ENCODE data around the gene DPF3. TPM values are rescaled to one million over a fixed set of nuclear protein-coding genes. Genes with fewer than 3 reads are reported as not detected.

The DPF3 gene
- total RNA-seq: 0.89 TPM

DNA sequence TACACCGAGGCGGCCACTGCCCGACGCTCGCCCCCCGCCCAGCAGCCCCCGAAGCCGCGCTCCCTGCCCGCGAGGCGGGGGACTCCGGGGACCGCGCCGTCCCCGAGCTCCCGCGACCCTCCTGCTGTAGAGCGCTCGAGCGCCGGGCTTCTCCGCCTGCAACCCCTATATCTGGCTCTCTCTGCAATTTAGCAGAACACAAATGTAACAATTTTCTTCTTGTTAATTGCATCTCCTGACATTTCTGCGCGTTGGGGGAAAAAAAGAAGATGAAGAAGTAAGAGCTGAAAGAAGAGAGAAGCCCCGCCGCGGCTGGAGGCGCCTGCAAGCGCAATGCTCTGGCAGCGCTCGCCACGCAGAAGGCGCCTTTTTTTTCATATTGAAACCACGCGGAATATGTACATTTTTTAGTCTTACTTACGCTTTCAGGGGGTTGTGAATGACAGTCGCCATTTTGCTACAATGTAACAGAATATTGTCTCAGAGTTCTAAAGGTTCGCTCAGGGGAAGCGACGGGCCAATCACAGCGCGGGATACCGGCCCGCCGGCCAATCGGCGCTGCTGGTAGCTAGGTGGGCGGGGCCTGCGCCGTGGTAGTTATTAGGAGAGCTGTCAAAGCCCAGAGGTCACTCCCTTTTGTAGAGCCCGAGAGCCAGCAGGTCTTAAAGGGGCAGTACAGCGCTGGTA, at the start of gene DPF3:
DPF3 (minus strand) TSS at position 466 of the 687 bp plus-strand sequence; CDS start at position 453, 13 bp downstream.
- DNase-seq: peak; percentile 82

DNA sequence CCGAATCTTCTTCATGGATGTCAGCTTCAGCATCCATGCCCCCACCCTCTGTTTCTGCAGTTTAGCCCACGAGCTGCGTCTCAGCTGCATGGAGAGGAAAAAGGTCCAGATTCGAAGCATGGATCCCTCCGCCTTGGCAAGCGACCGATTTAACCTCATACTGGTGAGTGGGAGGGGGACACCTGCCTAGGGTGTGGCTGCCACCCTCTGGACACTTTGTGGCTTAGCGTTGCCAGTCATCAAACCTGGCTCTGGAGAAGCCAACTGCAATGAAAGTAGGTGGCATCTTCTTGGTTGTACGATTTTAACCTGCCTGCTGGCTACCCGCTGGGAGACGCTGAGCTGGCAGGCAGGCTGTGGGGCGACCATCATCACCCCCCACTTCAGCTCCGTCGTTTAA, 49.0 kb upstream of the DPF3 start:
- no peak for DNase-seq

DNA sequence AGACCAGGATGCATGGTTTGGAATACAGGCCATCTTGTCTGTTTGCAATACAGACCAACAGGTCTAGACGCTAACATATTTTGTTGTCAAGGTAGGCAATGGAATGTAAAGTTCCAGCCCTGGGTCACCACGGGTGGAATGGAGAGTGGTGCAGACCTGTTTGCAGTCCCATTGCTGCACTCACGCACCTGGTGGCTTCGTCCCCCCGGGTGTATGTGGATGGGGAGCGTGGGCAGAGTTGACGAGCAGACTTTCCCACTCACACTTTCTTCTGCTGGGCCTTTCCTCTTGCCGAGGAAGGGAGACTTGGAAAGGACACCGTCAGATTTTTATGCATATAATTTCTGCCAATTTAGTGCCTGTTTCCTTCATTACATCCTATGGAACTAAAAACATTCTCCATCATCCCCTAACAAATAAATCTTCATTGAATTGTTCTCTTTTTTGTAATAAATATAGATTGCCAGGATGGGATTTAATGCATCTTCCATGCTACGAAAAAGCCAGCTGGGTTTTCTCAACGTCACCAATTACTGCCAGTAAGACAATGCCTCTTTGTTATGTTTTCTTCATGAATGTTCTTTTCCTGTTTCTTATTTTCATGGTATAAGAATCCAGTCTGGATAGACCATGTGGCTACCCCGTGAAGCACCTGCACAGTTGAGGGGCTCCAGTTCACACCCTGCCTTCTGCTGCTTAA, 47.5 kb upstream of the DPF3 start:
- DNase-seq: no peak

DNA sequence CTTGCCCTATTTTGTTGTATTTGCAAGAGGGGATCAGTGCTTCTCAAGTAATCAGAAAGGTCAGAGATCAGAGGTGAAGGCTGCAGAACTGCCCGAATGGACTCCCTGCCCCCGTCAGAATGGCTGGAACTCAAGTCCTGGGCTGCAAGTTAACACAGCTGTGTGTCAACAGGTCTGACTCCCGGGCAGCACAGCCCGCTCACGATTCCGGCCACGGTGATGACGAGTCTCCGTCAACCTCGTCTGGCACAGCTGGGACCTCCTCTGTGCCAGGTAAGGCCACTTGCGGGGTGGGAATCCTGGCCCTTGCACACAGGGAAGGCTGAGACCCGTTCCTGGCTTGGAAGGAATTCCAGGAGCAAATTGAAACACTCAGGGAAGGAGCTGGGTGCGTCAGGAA, 45.7 kb upstream of the DPF3 start:
- DNase-seq: no peak

DNA sequence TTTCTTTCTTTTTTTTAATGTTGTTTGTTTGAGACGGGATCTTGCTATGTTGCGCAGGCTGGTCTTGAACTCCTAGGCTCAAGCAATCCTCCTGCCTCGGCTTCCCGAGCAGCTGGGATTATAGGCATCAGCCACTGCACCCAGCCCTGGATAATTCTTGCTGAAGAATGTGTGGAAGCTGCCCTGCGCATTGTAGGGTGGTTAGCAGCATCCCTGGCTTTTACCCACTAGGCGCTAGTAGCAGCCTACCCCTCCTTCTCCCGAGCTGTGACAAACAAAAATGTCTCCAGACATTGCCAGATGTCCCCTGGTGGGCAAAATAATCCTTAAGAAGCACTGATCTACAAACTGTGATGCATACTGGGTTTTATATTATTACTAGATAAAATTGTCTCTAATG, 39.0 kb upstream of the DPF3 start:
- DNase-seq: no peak

DNA sequence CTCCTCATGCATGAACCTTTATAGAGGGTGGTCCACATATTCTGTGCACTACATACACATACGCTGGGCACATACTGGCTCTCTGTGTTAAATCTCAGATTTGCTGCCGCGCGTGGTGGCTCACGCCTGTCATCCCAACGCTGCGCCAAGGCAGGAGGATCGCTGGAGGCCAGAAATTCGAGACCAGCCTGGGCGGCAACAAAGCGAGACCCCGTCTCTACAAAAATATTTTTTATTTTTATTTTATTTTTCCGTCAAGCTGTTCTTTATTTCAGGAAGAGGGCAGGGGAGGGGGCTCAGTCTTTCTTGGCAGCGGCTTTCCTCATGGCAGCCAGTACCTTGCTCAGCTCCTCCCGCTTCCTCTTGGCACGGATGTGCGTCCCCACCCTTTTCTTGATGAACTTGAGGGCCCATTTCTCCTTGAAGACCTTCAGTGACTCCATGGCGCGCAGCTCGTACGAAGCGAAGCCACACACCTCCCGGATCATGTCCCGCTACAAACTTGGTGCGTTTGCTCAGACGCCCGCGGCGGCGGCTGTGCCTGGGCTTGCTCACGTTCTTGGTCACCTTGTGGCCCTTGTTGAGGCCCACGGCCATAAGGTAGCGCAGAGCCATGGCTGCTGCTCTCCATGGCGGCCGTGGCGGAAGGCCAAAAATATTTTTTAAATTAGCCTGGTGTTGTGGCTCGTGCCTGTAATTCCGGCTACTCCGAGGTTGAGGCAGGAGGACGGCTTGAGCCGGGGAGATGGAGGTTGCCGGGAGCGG, 35.6 kb upstream of the DPF3 start:
- no peak for DNase-seq

DNA sequence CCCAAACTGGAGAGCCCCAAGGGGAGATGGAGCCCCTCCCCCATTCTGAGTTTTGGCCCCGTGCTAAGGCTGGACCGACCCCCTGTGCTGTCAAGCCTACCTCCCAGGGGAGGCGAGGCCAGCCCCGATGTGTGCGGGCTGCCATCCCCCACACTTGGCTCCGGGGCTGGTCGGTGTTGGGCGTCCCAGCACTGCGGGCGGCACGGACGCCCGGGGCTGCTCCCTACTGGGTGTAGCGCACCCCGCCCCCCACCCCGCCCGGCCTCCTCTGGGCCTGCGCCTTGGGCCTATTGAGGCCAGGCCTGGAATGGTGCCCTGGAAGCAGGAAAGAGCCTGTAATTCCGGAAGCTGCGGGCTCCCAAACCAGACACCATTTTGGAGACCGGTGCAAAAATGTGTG, 35.0 kb upstream of the DPF3 start:
- no peak for DNase-seq

DNA sequence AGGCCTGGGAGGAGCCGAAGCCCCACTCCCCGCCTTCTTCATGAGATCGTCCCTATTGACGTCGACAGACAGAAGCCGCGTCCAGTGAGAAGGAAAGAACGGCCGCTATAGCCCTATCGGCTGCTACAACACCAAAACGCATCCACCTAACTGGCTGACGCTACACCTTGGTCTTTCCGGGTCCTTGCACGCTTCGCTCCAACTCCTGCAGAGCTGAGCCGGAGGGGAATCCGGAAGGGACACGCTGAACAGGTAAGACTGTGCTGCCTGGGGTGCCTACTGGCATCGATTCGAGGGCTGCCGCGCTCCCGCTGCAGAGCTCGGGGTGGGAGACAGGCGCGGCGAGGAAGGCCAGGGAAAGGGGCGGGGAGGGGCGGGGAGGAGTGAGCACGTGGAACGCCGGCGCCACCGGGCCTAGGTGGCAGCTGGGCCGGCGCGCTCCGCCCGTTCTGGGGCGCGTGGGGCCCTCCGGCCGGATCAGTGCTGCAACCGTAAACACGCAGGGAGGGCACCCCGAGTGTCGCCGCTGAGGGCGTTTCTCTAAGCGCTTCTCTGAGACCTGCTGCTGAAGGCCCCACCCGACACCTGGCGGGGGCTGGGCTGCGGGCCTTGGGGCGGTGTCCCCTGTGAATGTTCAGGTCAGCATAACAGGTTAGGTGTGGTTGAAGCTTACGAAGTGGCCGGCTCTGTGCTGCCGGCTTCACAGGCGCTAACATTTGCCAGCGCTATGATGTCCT, 32.6 kb upstream of the DPF3 start, which contains the start of gene DCAF4:
DCAF4 (plus strand) TSS at position 173 of the 737 bp plus-strand sequence. CDS start 11,515 bp downstream, outside the sequence.
- DNase-seq: peak; percentile 96

DNA sequence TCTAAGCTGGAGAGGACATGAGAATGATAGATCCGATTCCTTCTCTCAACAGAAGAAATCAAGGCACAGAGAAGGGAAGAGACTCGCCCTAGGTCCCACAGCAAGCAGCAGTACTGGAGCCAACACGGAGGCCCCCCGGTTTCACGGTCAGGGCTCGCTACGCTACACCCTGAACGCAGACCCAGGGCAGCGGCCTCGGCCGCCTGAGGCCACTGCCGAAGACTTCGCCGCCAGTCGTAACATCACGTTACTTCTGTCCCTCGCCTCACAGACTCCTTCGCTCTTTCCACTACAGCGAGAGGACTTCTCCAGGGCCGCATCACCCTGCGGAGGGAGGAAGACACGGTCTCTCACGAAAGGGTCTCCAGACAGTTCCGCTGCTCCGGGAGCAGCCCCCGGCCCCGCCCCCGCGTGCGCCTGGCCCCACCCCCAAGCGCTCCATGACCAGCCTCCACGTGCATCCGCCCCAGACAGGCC, 32.0 kb upstream of the DPF3 start:
- no peak for DNase-seq

DNA sequence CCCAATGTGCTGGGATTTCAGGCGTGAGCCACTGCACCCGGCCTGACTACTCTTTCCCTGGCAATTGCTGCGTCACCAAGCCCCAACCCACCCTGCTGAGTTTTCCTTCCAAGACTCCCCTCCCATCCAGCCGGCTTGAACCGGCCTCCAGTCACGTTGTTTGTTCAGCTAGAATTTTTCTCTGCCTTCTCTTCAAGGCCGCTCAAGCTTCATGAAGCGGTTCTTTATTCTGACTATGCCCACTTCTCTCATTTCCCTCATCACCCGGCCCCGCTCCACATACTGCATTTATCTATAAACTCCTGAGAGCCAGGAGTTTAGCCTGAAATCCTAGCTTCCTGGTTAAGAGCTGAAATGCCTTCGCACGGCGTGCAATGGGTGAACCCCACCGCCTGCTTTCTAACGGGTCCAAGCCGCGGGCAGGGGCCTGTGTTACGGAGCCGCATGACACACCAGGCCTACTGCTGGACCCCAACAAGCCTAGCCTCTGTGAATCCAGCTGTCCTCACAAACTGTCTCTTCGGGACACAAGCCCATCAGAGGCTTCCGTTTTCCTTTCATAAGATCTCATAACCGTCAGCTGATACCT, 31.4 kb upstream of the DPF3 start:
- no peak for DNase-seq

DNA sequence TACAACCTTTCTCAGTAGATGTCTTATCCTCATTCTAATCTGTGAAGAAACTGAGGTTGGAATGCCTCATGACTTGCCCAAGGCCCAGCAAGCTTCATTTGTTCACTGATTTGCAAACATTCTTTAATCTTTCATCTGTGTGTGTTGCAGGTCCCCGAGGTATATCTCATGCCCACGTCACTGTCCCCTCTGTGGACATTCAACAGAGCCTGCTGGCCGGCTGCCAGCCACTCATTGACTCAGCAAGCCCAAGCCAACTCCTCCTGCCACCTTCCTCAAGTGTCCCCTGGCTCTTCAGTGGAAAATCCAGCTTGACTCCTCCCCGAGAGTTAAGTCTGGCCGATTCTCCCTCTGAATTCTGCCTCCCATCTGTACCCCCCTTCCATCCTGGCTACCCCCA, 30.4 kb upstream of the DPF3 start:
- DNase-seq: no peak

DNA sequence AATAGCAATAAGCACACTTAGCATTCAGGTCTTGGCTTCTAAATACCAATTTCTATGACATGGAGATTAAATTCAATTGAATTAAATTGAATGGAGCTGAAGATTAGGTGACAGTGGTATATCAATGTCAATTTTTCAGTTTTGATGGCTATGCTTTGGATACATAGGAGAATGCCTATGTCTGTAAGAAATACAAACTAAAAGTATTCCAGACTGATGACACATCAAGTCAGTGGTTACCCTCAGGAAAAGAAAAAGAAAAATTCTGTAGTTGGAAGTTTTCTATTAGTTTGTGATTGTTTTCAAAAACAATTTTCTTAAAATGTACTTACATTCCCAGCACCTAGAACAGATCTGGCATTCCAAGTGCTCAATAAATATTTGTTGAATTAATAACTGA, 27.5 kb upstream of the DPF3 start:
- no peak for DNase-seq

DNA sequence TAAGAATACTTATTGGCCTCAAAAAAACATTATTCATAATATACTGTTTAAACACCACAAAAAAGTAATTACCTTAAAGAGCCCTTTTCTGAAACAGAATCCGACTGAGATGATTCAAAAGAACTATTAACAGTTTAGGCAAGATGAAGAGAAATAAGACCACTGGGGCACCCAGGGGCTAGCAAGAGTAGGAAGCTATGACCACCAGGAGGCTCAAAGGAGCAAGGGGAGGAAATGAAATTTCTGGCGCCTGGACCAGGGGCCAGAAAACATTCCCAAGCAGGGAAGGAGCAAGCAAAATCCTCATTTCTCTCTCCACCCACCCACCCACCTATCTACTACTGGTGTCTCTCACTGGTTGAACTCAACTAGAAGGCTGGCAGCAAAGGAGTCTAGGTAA, 26.1 kb upstream of the DPF3 start:
- DNase-seq: no peak

DNA sequence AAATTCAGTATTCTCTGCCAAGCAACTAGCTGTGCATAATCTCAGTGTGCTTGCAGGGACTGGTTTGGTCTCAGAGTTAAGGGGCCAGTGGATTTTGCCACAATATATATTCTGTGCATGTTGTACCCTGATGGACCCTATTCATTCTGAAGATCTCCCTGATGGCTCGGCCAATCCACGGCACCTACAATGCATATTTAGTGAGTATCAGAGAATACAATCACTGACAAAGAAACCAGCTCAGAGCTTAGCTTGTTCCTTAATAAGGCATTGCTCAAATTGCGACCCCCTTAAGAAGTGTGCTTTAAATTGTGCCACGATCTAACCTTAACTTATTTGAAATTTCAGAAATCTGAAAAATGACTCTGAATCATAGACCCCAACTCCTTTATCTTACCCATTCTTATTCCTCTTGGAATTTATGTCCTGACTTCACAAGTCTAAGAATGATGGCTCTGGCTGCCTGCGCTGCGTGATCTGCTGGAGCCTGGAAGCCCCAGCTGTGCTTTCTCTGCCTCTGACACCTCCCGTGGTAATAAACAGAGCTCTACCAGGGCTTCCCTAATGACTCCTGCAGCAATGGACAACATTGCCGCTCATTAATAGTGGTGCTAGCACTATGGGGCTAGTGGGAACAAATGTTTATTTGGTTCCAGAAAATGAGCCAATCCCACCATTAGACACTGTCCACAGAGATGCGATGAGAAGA, 23.3 kb upstream of the DPF3 start:
- no peak for DNase-seq

DNA sequence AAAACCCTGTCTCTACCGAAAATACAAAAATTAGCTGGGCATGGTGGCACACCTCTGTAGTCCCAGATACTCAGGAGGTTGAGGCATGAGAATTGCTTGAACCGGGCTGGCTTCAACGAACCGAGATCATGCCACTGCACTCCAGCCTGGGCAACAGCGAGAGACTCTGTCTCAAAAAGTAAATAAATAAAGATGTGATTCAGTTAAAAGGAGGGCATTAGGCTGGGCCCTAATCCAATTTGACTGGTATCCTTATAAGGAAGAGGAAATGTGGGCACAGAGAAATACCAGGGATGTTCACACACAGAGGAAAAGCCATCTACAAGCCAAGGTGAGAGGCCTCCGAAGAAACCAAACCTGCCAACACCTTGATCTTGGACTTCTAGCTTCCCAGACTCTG, 22.3 kb upstream of the DPF3 start:
- DNase-seq: no peak

DNA sequence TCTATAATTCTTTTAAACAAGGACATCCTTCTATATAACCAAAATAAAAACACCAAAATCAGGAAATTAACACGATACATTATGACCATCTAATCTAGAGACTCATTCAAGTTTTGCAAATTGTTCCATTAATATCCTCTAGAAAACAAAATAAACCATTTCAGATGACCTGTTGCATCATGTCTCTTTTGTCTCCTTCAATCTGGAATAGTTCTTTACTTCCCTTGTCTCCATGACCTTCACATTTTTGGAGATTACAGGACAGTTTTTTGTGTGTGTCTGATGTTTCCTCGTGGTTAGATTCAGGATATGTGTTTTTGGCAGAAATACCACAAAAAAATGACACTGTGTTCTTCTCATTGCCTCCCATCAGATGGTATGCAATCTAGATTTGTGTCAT, 19.9 kb upstream of the DPF3 start:
- no peak for DNase-seq

DNA sequence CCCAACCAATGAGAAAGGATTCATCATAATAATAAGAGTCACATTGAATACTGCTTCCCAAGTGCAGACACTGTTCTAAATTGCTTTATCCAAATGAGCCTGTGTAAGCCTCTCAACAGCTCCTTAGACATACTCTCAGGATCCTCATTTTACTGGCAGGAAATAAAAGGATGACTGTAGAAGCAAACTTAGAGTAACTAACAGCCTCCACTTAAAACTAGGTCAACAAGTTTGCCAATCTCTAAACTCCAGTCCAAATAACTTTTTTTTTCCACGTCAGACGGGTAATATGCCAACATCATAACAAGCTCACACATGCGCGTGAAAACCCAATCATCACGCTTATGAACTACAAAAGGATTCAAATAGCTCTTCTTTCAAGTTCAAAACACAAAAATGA, 15.3 kb upstream of the DPF3 start:
- DNase-seq: no peak

DNA sequence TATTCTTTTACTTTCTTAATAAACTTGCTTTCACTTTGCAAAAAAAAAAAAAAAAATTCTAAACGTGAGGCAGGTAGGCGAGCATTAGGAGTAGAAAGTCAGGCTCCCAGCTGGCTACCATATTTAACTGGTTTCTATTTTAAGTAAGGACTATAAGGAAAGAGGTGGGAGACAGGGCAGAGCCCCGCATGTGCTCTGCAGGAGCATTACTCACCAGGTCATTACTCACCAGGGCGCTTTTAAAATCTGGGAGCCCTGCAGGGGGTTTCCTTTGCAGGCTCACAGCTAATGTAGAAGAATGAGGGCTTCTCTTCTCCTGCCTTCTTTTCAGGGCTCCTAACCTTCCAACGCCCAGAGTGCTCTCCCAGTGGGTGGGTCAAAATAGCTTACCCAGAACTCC, 14.0 kb upstream of the DPF3 start:
- no peak for DNase-seq

DNA sequence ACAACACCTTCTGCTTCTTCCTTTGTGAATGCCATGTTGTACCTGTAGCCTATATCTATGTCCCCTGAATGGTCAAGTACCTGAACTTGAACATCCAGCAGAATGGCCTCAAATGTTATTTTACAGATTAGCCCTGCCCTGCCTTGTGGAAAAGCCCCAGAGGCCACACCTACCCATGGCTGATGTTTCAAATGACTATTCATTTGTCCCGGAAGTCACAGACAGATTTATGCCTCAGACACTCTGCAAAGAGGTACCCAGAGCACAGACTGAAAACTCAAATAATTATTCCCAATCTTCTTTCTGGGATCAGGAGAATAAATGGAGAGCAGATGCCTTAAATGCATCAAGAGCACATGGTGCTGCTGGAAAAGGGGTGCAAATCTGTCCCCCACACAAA, 13.0 kb upstream of the DPF3 start:
- no peak for DNase-seq

DNA sequence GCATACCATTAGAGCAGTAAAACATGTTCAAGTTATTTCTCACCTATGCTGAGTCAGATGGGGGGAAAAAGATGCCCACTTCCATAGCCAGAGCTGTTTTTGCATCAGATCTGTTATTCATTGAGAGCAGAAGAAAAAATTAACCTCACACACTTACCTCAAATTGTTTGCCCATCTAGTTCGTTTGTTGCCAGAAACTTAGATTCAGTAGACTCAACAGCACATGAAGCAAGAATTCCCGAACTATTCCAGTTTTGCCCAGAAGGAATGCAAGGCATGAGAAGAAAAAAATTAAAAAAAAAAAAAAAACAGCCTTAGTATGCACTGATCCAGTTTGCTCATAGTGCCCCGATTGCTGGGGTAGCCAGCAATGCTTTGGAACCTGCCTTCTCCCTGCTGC, 12.4 kb upstream of the DPF3 start:
- DNase-seq: no peak

DNA sequence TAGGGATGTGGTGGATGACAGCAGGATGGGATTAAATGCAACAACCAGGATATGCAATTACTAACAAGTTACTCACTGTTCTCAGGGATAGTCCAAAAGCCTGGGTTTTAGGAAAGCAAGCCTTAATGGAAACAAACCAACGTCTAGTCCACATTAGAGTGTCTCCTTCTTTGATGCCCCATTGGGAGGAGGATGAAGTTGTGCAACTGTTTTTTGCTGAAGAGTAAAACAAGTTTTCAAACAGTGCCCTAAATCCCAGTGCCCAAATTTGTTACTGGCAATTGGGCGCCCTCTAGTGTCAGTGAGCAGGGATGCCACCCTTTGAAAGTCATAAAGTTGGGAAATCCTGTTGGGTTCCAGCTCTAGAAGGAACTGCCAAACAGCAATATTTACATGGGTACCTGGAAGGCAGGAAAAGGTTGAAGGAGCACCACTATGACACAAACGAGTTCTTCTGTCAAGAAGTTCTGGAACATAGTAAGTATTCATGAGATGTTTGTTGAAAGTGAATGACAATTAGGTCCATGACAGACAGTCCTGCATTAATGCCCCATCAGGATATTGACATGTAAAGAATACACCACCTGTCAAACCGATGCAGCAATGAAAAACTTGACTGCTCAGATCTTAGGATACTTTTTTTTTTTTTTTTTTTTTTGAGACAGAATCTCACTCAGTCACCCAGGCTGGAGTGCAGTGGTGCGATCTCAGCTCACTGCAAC, 11.1 kb upstream of the DPF3 start:
- peak; percentile 50 for DNase-seq

Measured in skin of body (tissue), 2 donors.